GM21367 (cell line): Measurements from ENCODE around the gene LPIN1.
"Not testable (repeated sequence)": the region's sequence is repeated elsewhere in the genome, so short reads cannot be mapped to it uniquely, and the experiment has no call there.

Experiments
- ATAC-seq: cut with Tn5 transposase; IDR thresholded peaks from one replicate; pipeline ENCODE4 v1.9.1; 2021; ENCODE audit not compliant: unreplicated experiment

LPIN1 gene

GRCh38 chr2:11759182-11759975, 12.9 kb downstream of the LPIN1 start:
- not testable (repeated sequence) for ATAC-seq

- no peak for ATAC-seq
Observed at GRCh38 chr2:11761259-11761658, 14.8 kb downstream of the LPIN1 start.

GRCh38 chr2:11762031-11762430, 15.6 kb downstream of the LPIN1 start:
- ATAC-seq: no peak

GRCh38 chr2:11762799-11763461, 16.5 kb downstream of the LPIN1 start:
- no peak for ATAC-seq

- ATAC-seq: no peak
Observed at GRCh38 chr2:11764359-11764758, 17.9 kb downstream of the LPIN1 start.

GRCh38 chr2:11764920-11765319, 18.5 kb downstream of the LPIN1 start:
- no peak for ATAC-seq

GRCh38 chr2:11765501-11765900, 19.1 kb downstream of the LPIN1 start:
- ATAC-seq: no peak

GRCh38 chr2:11766016-11766415, 19.6 kb downstream of the LPIN1 start:
- no peak for ATAC-seq

- no peak for ATAC-seq
Observed at GRCh38 chr2:11767779-11768178, 21.3 kb downstream of the LPIN1 start.

GRCh38 chr2:11768946-11769345, 22.5 kb downstream of the LPIN1 start:
- no peak for ATAC-seq

- ATAC-seq: no peak
Observed at GRCh38 chr2:11769516-11769915, 23.1 kb downstream of the LPIN1 start.

GRCh38 chr2:11770531-11771188, 24.2 kb downstream of the LPIN1 start:
- ATAC-seq: no peak

- no peak for ATAC-seq
Observed at GRCh38 chr2:11771971-11772615, 25.7 kb downstream of the LPIN1 start.

GRCh38 chr2:11773111-11773510, 26.7 kb downstream of the LPIN1 start:
- ATAC-seq: no peak

GRCh38 chr2:11773747-11774525, 27.5 kb downstream of the LPIN1 start:
- no peak for ATAC-seq

GRCh38 chr2:11774600-11774999, 28.2 kb downstream of the LPIN1 start:
- no peak for ATAC-seq

- ATAC-seq: peak; percentile 70
Observed at GRCh38 chr2:11775384-11775783, 29.0 kb downstream of the LPIN1 start.

GRCh38 chr2:11777066-11777782, 30.8 kb downstream of the LPIN1 start:
- ATAC-seq: no peak

- ATAC-seq: no peak
Observed at GRCh38 chr2:11777886-11778415, 31.5 kb downstream of the LPIN1 start.

GRCh38 chr2:11778416-11778815, 32.0 kb downstream of the LPIN1 start:
- no peak for ATAC-seq
